Naive thymus-derived CD8-positive, alpha-beta T cell (primary cell): ENCODE results near the gene CDC42. TPM values are rescaled to one million over a fixed set of nuclear protein-coding genes. Genes with fewer than 3 reads are reported as not detected.

ENCODE experiments used
- ATAC-seq, 2 donors: fragments of 150-1000 bp; cut with Tn5 transposase in 1 of 2; sonication (Bioruptor Pico), chemical (Tn5 transposase) in 1 of 2; 1 replicate in 1 of 2; 2 replicates in 1 of 2; pipeline ENCODE4 v1.10.0; 2021; ENCODE audit warnings: mild to moderate bottlenecking in 2 of 2, moderate library complexity in 2 of 2
- POLR2A ChIA-PET: fragments of 350-600 bp; sonication (Branson Sonifier 250); formaldehyde crosslinking; loops from one replicate; lab custom pipeline; 2021; ENCODE audit warnings: antibody characterized with exemption; lab: Charles Lee
- DNase-seq, 10 donors: peaks; one replicate each; pipeline versions ENCODE4 v3.0.0 to v3.0.0-alpha.2; 2020 to 2022
- H3K27ac Mint-ChIP-seq, 10 donors: one replicate each; pipeline ENCODE4 v1.8.0; 2020 to 2022; ENCODE audit warnings: mild to moderate bottlenecking in 10 of 10, mixed read lengths in 10 of 10, moderate library complexity in 4 of 10, inconsistent platforms in 1 of 10
- H3K27me3 Mint-ChIP-seq, 5 donors: one replicate each; pipeline ENCODE4 v1.8.0; 2021 to 2022; ENCODE audit warnings: mixed read lengths in 5 of 5
- H3K36me3 Mint-ChIP-seq, 3 donors: one replicate each; pipeline ENCODE4 v1.8.0; 2020 to 2022; ENCODE audit warnings: mixed read lengths in 3 of 3, mild to moderate bottlenecking in 2 of 3, inconsistent platforms in 1 of 3
- H3K4me1 Mint-ChIP-seq, 4 donors: one replicate each; pipeline ENCODE4 v1.8.0; 2021 to 2022; ENCODE audit warnings: mixed read lengths in 4 of 4
- H3K4me3 Mint-ChIP-seq, 10 donors: one replicate each; pipeline ENCODE4 v1.8.0; 2020 to 2022; ENCODE audit warnings: mild to moderate bottlenecking in 10 of 10, mixed read lengths in 10 of 10, moderate library complexity in 6 of 10, inconsistent platforms in 1 of 10
- H3K9me3 Mint-ChIP-seq, 9 donors: one replicate each; pipeline ENCODE4 v1.8.0; 2020 to 2022; ENCODE audit warnings: mixed read lengths in 9 of 9, mild to moderate bottlenecking in 3 of 9, inconsistent platforms in 1 of 9, moderate library complexity in 1 of 9
- polyA plus RNA-seq, 3 donors: library from polyadenylated mRNA; unstranded; fragments of 300-500 nt; fragmentation: Illumina TruSeq; gene quantifications; one replicate each; pipeline ENCODE4 v1.2.3, GENCODE V29; 2021
- total RNA-seq, 8 experiments: library from RNA in 2 of 8; stranded (reverse) in 2 of 8; gene quantifications; one replicate each; pipeline ENCODE4 v1.2.3 and lab custom pipeline; 2021 to 2026

Gene CDC42
- total and polyA plus RNA-seq, 5 experiments from 2014 or later: 229 to 472 (median 239) TPM

DNA sequence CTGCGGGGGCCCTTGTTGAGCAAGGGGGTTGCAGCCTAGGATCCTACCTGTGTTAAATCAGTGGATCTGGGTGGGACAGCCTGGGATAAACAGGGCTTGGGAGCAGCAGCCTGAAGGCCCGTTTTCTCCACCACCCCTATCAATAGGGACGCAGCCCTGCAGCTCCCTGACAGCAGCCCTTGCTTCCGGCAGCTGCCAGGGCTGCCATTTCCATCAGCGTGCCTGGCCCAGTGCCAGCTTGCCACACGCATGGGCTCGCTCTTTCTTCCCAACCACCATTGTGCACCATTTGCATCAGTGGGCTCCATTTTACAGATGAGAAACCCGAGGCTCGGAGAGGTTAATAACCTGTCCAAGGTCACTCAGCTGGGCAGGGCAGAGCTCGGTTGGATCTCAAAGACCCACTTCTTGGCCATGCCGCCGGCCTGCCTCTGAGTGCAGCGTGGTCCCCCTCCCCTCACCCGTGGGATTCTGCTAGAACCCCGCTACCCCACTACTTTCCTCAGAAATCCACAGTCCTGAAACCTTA lies 86.6 kb downstream of the CDC42 start:
- Mint-ChIP-seq H3K27me3 (peaks cover 2 to 35% (median 17%) of the 10 kb centered on the region in 5 donors), H3K36me3 (no peaks in the 10 kb centered on the region), H3K4me1 (peaks cover 4 to 16% (median 8%) of the 10 kb centered on the region in 4 donors), H3K9me3 (no peaks in the 10 kb centered on the region), H3K27ac (no peak overlapping the region), H3K4me3 (no peak overlapping the region)
- POLR2A ChIA-PET: interaction anchor here (0.6 kb wide), 1 partner anchor 310 kb away, joined by 3 read pairs; no protein-coding TSS in a partner anchor
- no peak for DNase-seq
- no peak for ATAC-seq

DNA sequence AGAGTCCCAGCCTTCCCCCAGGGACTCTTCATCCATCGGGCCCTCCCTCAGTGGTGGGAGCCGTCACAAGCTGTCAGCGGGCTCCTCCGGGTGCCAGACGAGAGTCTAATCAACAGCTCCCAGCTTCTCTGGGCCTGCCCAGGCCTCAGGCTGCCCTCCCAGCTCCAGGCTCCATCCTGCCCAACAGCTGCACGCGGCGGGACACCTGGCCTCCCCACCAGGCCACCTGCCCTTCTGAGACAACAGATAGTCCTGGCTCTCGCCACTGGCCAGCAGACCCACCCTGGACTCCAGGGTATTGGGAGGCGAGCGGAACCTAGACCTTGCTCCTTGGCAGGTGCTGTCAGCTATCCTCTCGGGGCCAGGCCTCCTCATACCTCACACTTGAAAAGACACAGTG lies 87.3 kb downstream of the CDC42 start:
- H3K4me3 Mint-ChIP-seq: peak overlapping the region in 2 of 10 donors; percentile 1 to 24
- H3K4me1 Mint-ChIP-seq: peaks cover 4 to 21% (median 11%) of the 10 kb centered on the region in 4 donors
- H3K27ac Mint-ChIP-seq: no peak overlapping the region
- no peaks in the 10 kb centered on the region for H3K9me3 Mint-ChIP-seq
- POLR2A ChIA-PET: no interaction called here
- H3K27me3 Mint-ChIP-seq: peaks cover 5 to 35% (median 24%) of the 10 kb centered on the region in 5 donors
- ATAC-seq (no peak), DNase-seq (no peak)
- no peaks in the 10 kb centered on the region for H3K36me3 Mint-ChIP-seq

Other genes starting within 250 kb of the CDC42 start
- not detected for gene LDLRAD2, start 240.4 kb upstream of the CDC42 start, total RNA-seq
- not detected for gene LDLRAD2, start 240.4 kb upstream of the CDC42 start, polyA plus RNA-seq
- gene HSPG2, start 115.4 kb upstream of the CDC42 start, total RNA-seq: 1 to 10 TPM; 6.4 to 7.2 TPM
- gene HSPG2, start 115.4 kb upstream of the CDC42 start, polyA plus RNA-seq: under 1 TPM in 2 of 3 donors, not detected in 1; 0.46 to 0.76 TPM
- gene CELA3B, start 75.7 kb upstream of the CDC42 start, total RNA-seq: not detected
- gene CELA3B, start 75.7 kb upstream of the CDC42 start, polyA plus RNA-seq: not detected
- not detected for gene CELA3A, start 51.1 kb upstream of the CDC42 start, total RNA-seq
- not detected for gene CELA3A, start 51.1 kb upstream of the CDC42 start, polyA plus RNA-seq
- not detected for gene WNT4, start 90.4 kb downstream of the CDC42 start, total RNA-seq
- not detected for gene WNT4, start 90.4 kb downstream of the CDC42 start, polyA plus RNA-seq